Epithelial cell of proximal tubule (primary cell): ENCODE measurements around the gene BCL7C. TPM values are rescaled to one million over a fixed set of nuclear protein-coding genes. Genes with fewer than 3 reads are reported as not detected.

Source experiments
- DNase-seq: peaks from one replicate; pipeline ENCODE4 v3.0.0-alpha.2; 2011; ENCODE audit warnings: low read depth
- H3K4me3 ChIP-seq: 2 replicates; pipeline ENCODE4 v1.5.1; 2011; ENCODE audit warnings: low read depth, mild to moderate bottlenecking, low read length
- total RNA-seq: library from RNA; depleted of rRNA; stranded (reverse); fragments of >200 nt; gene quantifications from 2 replicates; pipeline ENCODE4 v1.2.3, GENCODE V29; 2015
- TF ChIP-seq, protein P1 (sequence below): conservative IDR thresholded peaks from 2 replicates; pipeline ENCODE4 v1.5.1; 2012; ENCODE audit warnings: low read depth, mild to moderate bottlenecking, low read length

Gene BCL7C
- total RNA-seq, 1 donor from 2014 or later = 57.6 TPM

DNA sequence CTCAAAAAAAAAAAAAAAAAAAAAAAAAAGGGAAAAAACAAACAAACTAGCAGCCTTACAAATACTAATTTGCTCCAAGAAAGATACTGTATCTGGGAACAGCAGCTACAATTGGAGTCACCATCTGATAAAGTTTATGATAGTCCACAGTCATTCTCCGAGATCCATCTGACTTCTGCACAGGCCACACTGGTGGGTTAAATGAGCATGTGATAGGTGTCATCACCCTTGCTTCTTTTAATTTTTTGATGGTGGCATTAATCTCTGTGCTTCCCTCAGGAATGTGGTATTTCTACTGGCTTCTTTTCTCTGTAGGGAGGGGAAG lies 49.6 kb downstream of the BCL7C start:
- no peak for DNase-seq
- TF ChIP-seq, protein P1, sequence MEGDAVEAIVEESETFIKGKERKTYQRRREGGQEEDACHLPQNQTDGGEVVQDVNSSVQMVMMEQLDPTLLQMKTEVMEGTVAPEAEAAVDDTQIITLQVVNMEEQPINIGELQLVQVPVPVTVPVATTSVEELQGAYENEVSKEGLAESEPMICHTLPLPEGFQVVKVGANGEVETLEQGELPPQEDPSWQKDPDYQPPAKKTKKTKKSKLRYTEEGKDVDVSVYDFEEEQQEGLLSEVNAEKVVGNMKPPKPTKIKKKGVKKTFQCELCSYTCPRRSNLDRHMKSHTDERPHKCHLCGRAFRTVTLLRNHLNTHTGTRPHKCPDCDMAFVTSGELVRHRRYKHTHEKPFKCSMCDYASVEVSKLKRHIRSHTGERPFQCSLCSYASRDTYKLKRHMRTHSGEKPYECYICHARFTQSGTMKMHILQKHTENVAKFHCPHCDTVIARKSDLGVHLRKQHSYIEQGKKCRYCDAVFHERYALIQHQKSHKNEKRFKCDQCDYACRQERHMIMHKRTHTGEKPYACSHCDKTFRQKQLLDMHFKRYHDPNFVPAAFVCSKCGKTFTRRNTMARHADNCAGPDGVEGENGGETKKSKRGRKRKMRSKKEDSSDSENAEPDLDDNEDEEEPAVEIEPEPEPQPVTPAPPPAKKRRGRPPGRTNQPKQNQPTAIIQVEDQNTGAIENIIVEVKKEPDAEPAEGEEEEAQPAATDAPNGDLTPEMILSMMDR = no peak
- H3K4me3 ChIP-seq = no peak overlapping the region

DNA sequence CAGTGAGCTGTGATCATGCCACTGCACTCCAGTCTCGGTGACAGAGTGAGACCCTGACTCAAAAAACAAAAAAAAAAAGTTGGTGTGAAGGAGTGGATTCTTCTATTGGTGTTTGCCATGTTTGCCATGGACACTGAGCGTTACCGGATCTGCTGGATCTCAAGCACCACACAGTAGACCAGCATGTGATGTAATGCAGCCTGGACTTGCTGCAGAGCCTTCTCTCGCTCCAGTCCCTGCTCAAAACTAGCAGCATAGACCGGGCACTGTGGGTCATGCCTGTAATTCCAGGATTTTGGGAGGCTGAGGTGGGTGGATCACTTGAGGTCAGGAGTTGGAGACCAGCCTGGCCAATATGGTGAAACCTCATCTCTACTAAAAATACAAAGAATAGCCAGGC lies 50.4 kb downstream of the BCL7C start:
- no peak for DNase-seq
- H3K4me3 ChIP-seq = no peak overlapping the region
- TF ChIP-seq, protein P1 = no peak

DNA sequence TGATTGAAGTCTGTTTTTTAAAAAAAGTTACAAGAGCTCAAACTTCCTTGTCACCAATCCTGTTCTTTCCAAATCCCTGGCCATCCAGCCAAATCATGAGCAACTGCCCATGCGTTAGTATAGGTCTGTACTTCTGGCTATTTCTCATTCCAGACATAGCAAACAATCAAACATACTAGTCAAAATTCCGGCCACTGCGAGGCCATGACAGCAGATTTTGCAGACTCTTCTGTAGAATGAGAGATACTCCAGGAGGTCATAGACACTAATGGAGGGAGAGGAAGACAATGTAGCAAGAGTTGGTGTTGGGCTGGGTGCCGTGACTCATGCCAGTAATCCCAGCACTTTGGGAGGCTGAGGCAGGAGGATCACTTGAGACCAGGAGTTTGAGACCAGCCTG lies 50.9 kb downstream of the BCL7C start:
- TF ChIP-seq, protein P1 = no peak
- no peak overlapping the region for H3K4me3 ChIP-seq
- no peak for DNase-seq

DNA sequence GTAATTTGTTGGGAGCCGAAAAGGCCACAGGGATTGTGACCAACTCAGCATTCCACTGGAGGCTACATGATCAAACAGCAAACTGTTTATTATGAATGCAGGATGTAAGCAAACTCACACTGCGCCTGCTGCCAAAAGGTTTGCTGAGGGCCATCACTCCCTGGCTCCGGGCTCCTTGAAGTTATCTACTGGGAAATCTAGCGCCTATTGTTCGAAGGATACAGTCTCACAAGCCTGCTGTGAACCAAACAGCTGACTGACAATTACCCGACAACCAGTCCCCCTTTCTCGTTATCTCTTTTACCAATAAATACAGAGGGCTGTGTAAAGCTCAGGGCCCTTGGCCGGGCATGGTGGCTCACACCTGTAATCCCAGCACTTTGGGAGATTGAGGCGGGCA lies 52.5 kb downstream of the BCL7C start:
- DNase-seq = no peak
- TF ChIP-seq, protein P1 = no peak
- no peak overlapping the region for H3K4me3 ChIP-seq

DNA sequence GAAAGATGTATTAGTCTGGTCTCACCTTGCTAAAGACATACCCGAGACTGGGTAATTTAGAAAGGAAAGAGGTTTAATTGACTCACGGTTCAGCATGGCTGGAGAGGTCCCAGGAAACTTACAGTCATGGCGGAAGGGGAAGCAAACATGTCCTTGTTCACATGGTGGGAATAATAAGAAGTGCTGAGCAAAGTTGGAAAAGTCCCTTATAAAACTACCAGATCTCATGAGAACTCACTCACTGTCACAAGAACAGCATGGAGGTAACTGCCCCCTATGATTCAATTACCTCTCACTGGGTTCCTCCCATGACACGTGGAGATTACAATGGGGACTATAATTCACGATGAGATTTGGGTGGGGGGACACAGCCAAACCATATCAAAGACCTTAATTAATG lies 53.3 kb downstream of the BCL7C start:
- DNase-seq = no peak
- TF ChIP-seq, protein P1 = no peak
- no peak overlapping the region for H3K4me3 ChIP-seq

DNA sequence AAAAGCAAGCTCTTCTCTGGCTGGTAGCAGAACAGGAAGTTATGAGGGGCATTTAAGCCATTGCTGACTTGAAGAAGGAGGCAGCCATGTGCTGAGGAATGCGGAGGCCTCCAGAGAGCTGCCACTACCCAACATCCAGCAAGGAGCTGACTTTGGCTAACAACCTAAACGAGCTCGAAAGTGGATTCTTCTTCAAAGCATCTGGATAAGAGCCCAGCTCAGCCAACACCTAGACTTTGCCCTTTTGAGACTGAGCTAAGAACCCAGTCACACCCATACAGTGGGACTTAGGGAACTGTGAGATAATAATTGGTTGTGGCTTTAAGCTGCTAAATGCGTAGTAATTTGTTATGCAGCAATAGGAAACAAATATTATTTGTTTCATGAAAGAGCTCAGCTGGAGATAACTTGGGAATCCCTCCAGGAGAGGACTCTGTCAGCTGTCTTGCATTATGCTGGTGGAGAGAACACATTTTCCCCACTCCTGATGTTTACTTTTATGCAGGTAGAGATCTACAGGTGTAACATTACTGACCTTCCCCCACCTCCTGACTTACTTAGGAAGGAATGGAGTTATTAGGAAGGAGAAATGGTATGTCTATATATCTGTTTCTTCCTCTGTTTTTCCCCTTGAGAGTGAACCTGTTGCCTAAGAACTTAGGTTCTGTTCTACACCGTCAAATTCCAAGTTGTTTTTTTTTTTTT lies 54.2 kb downstream of the BCL7C start:
- TF ChIP-seq, protein P1 = no peak
- no peak overlapping the region for H3K4me3 ChIP-seq
- no peak for DNase-seq

DNA sequence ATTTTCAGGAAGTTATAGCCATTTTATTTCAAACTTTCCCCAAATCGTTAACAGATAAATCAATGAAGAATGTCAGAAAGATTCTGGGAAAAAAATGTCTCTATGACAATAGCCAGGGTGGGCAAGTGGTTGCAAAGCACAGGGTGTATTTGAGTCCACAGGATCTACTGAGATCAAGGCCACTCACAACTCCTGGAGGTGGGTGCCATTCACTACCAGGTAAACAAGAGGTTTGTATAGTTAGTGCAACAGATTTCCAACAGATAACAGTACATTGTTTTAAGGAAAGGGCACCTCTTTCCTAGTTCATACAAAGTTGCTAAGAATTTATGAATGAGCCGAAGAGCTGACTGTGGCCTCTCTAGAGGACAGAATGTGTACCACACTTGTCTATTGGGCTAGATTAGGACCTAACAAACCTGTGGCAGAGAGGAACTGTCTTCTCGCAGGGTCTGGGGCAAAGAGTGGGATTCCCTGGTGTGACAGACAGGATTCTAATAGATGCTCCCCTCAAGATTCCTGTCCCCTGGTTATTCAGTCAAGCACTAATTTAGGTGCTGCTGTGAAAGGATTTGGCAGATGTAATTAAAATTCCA lies 54.9 kb downstream of the BCL7C start:
- no peak overlapping the region for H3K4me3 ChIP-seq
- no peak for DNase-seq
- TF ChIP-seq, protein P1 = peak; percentile 19
